H9 (cell line): Measurements from ENCODE around the gene AKIP1. TPM values are rescaled to one million over a fixed set of nuclear protein-coding genes. Genes with fewer than 3 reads are reported as not detected.
A peak's percentile ranks its signal among the peaks of the same experiment; 100 is the strongest.

Experiments used
- DNase-seq: peaks from one replicate; pipeline ENCODE4 v3.0.0-alpha.2; 2017
- H2AFZ ChIP-seq: one replicate; pipeline ENCODE4 v1.6.1; 2013; ENCODE audit warnings: mild to moderate bottlenecking, low read length, control low read depth, moderate library complexity
- H2AK5ac ChIP-seq: 2 replicates; pipeline ENCODE4 v1.6.1; 2013; ENCODE audit warnings: low read length, control low read depth, mixed read lengths; ENCODE audit not compliant: insufficient read length
- H2BK120ac ChIP-seq: one replicate; pipeline ENCODE4 v1.6.1; 2013; ENCODE audit warnings: low read depth, mild to moderate bottlenecking, low read length, control low read depth, inconsistent platforms; ENCODE audit not compliant: poor library complexity, severe bottlenecking
- H2BK12ac ChIP-seq: 2 replicates; pipeline ENCODE4 v1.6.1; 2013; ENCODE audit warnings: low read length, control low read depth, mixed read lengths, low read depth; ENCODE audit not compliant: insufficient read length
- H2BK15ac ChIP-seq: 2 replicates; pipeline ENCODE4 v1.6.1; 2013; ENCODE audit warnings: low read depth, low read length, control low read depth
- H2BK20ac ChIP-seq: one replicate; pipeline ENCODE4 v1.6.1; 2013; ENCODE audit warnings: low read depth, mild to moderate bottlenecking, low read length, control low read depth, inconsistent platforms; ENCODE audit not compliant: poor library complexity, severe bottlenecking
- H2BK5ac ChIP-seq: 2 replicates; pipeline ENCODE4 v1.6.1; 2013; ENCODE audit warnings: low read length, control low read depth, mixed read lengths; ENCODE audit not compliant: insufficient read length
- H3K14ac ChIP-seq: 2 replicates; pipeline ENCODE4 v1.6.1; 2013; ENCODE audit warnings: low read length, control low read depth; ENCODE audit not compliant: insufficient read depth
- H3K18ac ChIP-seq: 2 replicates; pipeline ENCODE4 v1.6.1; 2013; ENCODE audit warnings: low read depth, mild to moderate bottlenecking, mixed read lengths, low read length, control low read depth; ENCODE audit not compliant: insufficient read length
- H3K23ac ChIP-seq: 2 replicates; pipeline ENCODE4 v1.6.1; 2013; ENCODE audit warnings: low read length, control low read depth, mixed read lengths, low read depth; ENCODE audit not compliant: insufficient read length
- H3K23me2 ChIP-seq: 2 replicates; pipeline ENCODE4 v1.6.1; 2013; ENCODE audit warnings: low read depth, mild to moderate bottlenecking, mixed read lengths, low read length, control low read depth; ENCODE audit not compliant: insufficient read length, poor library complexity, severe bottlenecking
- H3K27ac ChIP-seq: 2 replicates; pipeline ENCODE4 v1.5.1; 2013; ENCODE audit warnings: low read length, control low read depth, mixed read lengths, low read depth; ENCODE audit not compliant: insufficient read length
- H3K27me3 ChIP-seq: 2 replicates; pipeline ENCODE4 v1.6.1; 2013; ENCODE audit warnings: low read length, control low read depth, inconsistent platforms; ENCODE audit not compliant: insufficient read depth
- H3K4ac ChIP-seq: 2 replicates; pipeline ENCODE4 v1.6.1; 2013; ENCODE audit warnings: low read depth, mild to moderate bottlenecking, control low read depth, inconsistent platforms, low read length, moderate library complexity
- H3K4me1 ChIP-seq: 2 replicates; pipeline ENCODE4 v1.6.1; 2013; ENCODE audit warnings: low read length, control low read depth, inconsistent platforms; ENCODE audit not compliant: insufficient read depth
- H3K4me2 ChIP-seq: 2 replicates; pipeline ENCODE4 v1.6.1; 2013; ENCODE audit warnings: low read length, control low read depth, mixed read lengths; ENCODE audit not compliant: insufficient read length, insufficient read depth
- H3K56ac ChIP-seq: 2 replicates; pipeline ENCODE4 v1.6.1; 2013; ENCODE audit warnings: low read depth, mild to moderate bottlenecking, mixed read lengths, low read length, control low read depth; ENCODE audit not compliant: insufficient read length
- H3K79me1 ChIP-seq: 2 replicates; pipeline ENCODE4 v1.6.1; 2013; ENCODE audit warnings: low read depth, mild to moderate bottlenecking, moderate library complexity, low read length, control low read depth, inconsistent platforms; ENCODE audit not compliant: insufficient read depth, poor library complexity, severe bottlenecking
- H3K79me2 ChIP-seq: 2 replicates; pipeline ENCODE4 v1.6.1; 2013; ENCODE audit warnings: low read length, control low read depth, inconsistent platforms; ENCODE audit not compliant: insufficient read depth
- H3K9ac ChIP-seq: 2 replicates; pipeline ENCODE4 v1.6.1; 2013; ENCODE audit warnings: low read length, control low read depth, mixed read lengths; ENCODE audit not compliant: insufficient read length; ENCODE audit errors: extremely low read depth
- H3K9me3 ChIP-seq: one replicate; pipeline ENCODE4 v1.6.1; 2013; ENCODE audit warnings: low read depth, low read length, inconsistent platforms; ENCODE audit not compliant: control insufficient read depth
- H3T11ph ChIP-seq: one replicate; pipeline ENCODE4 v1.6.1; 2013; ENCODE audit warnings: mild to moderate bottlenecking, low read length, control low read depth, inconsistent platforms
- H4K20me1 ChIP-seq: one replicate; pipeline ENCODE4 v1.6.1; 2013; ENCODE audit not compliant: control insufficient read depth, insufficient read length, insufficient read depth
- H4K5ac ChIP-seq: 2 replicates; pipeline ENCODE4 v1.6.1; 2013; ENCODE audit warnings: low read depth, mild to moderate bottlenecking, mixed read lengths, low read length, control low read depth; ENCODE audit not compliant: insufficient read length
- H4K8ac ChIP-seq: replicated peaks from 2 replicates; pipeline ENCODE4 v1.6.1; 2013; ENCODE audit warnings: low read length, control low read depth, mixed read lengths, low read depth; ENCODE audit not compliant: insufficient read length
- H4K91ac ChIP-seq: 2 replicates; pipeline ENCODE4 v1.6.1; 2013; ENCODE audit warnings: low read depth, mild to moderate bottlenecking, moderate library complexity, mixed read lengths, low read length, control low read depth; ENCODE audit not compliant: insufficient read length
- H3K27ac Mint-ChIP-seq, 3 experiments: 2 replicates in 2 of 3; 3 replicates in 1 of 3; pipeline ENCODE4 v1.8.0; 2020 to 2021; ENCODE audit warnings: mixed read lengths in 3 of 3, mild to moderate bottlenecking in 1 of 3, moderate library complexity in 1 of 3
- H3K27me3 Mint-ChIP-seq: 2 replicates; pipeline ENCODE4 v1.8.0; 2021; ENCODE audit warnings: low read depth, mild to moderate bottlenecking, moderate library complexity, mixed read lengths
- H3K36me3 Mint-ChIP-seq, 3 experiments: 2 replicates in 2 of 3; 3 replicates in 1 of 3; pipeline ENCODE4 v1.8.0; 2020 to 2021; ENCODE audit warnings: low read depth in 3 of 3, mixed read lengths in 3 of 3; ENCODE audit not compliant: insufficient read depth in 1 of 3
- H3K4me1 Mint-ChIP-seq, 2 experiments: 2 replicates each; pipeline ENCODE4 v1.8.0; 2020; ENCODE audit warnings: mixed read lengths in 2 of 2
- H3K4me3 Mint-ChIP-seq, 2 experiments: 2 replicates in 1 of 2; 3 replicates in 1 of 2; pipeline ENCODE4 v1.8.0; 2020 to 2021; ENCODE audit warnings: mild to moderate bottlenecking in 2 of 2, mixed read lengths in 2 of 2, moderate library complexity in 1 of 2
- H3K9me3 Mint-ChIP-seq, 2 experiments: 2 replicates in 1 of 2; 3 replicates in 1 of 2; pipeline ENCODE4 v1.8.0; 2020; ENCODE audit warnings: mild to moderate bottlenecking in 2 of 2, mixed read lengths in 2 of 2, moderate library complexity in 1 of 2
- WGBS: extraction: QIAGEN DNeasy Blood & Tissue Kit; methylation state at CpG from one replicate; pipeline ENCODE4 v1.1.7; 2013; ENCODE audit warnings: missing lambda C conversion rate, low lambda C conversion rate, mixed read lengths; ENCODE audit not compliant: insufficient read length; ENCODE audit errors: extremely low coverage; 5-methylcytosine and 5-hydroxymethylcytosine counted together
- total RNA-seq: library from RNA; stranded (reverse); gene quantifications from 2 replicates; pipeline ENCODE4 v1.2.1, GENCODE V29; 2021
- TF ChIP-seq, protein P1 (sequence below): fragments of 200-600 bp; sonication (generic); conservative IDR thresholded peaks from 3 replicates; pipeline ENCODE4 v1.8.0; 2021; ENCODE audit warnings: antibody characterized with exemption, mild to moderate bottlenecking

Gene AKIP1
- total RNA-seq, 1 experiment from 2014 or later, result 21.0 TPM

DNA sequence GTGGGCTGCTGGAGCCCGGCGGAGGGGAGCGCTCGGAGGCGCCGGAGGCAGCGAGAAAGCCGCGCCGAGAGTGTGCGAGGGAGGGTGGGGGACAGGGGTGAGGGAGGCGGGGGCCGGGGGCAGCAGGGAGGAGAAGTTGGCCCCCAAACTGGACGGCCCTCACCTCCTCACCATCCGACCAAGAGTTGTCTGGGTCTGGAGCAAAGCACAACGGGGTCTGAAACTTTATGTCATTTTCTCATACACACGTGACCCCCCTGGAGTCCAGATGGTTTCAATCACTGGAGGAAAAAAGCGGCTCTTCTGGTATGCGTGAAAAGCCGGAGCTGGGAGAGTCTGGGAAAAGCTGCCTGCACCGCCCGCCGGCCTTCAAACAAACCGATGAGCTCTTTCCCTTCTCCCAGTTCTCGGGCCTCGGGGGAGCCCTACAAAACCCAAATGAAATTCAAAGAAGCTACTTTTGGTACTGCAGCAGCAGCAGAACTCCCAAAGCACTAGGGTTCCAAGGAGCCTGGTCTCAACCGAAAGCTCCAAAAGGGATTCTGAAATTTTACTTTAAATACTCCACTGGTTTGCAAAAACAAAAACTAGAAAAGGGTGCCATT, 39.7 kb upstream of the AKIP1 start:
- peak overlapping the region; percentile 80 to 84 for H3K4me3 Mint-ChIP-seq
- Histone ChIP-seq H3K4me1 (no peaks in the 10 kb centered on the region), H4K5ac (no peak overlapping the region), H3K23ac (no peak overlapping the region), H2AFZ (no peak overlapping the region), H4K8ac (no peak overlapping the region), H3K27ac (no peak overlapping the region), H3K79me1 (no peaks in the 10 kb centered on the region), H3K27me3 (no peaks in the 10 kb centered on the region), H3K4me2 (peak overlapping the region; percentile 82), H3K79me2 (no peaks in the 10 kb centered on the region), H2BK120ac (no peak overlapping the region), H3K4ac (no peak overlapping the region), H2BK12ac (no peak overlapping the region), H3K9me3 (no peaks in the 10 kb centered on the region), H2BK20ac (no peak overlapping the region), H2BK15ac (no peak overlapping the region), H4K91ac (no peak overlapping the region), H3K18ac (no peak overlapping the region), H3K23me2 (peaks cover 6% of the 10 kb centered on the region), H3T11ph (no peak overlapping the region), H3K56ac (no peak overlapping the region), H4K20me1 (no peaks in the 10 kb centered on the region), H2AK5ac (no peak overlapping the region), H3K14ac (peak overlapping the region; percentile 1; the same call in 1 of the 2 replicates), H3K9ac (peak overlapping the region; percentile 47), H2BK5ac (no peak overlapping the region)
- H3K4me1 Mint-ChIP-seq, result peaks cover 16 to 22% of the 10 kb centered on the region in 2 experiments
- DNase-seq, result peak; percentile 66
- no peaks in the 10 kb centered on the region for H3K9me3 Mint-ChIP-seq
- no CpG with 5 or more reads among the region's 27 CpGs for WGBS
- H3K36me3 Mint-ChIP-seq, result no peaks in the 10 kb centered on the region
- peaks cover 5% of the 10 kb centered on the region; the same call in 1 of the 2 replicates for H3K27me3 Mint-ChIP-seq
- 0 out of 7 replicates have a peak overlapping the region, but pooled peaks of 1 of the 3 experiments have one; percentile 22 for H3K27ac Mint-ChIP-seq
- TF ChIP-seq, protein P1, sequence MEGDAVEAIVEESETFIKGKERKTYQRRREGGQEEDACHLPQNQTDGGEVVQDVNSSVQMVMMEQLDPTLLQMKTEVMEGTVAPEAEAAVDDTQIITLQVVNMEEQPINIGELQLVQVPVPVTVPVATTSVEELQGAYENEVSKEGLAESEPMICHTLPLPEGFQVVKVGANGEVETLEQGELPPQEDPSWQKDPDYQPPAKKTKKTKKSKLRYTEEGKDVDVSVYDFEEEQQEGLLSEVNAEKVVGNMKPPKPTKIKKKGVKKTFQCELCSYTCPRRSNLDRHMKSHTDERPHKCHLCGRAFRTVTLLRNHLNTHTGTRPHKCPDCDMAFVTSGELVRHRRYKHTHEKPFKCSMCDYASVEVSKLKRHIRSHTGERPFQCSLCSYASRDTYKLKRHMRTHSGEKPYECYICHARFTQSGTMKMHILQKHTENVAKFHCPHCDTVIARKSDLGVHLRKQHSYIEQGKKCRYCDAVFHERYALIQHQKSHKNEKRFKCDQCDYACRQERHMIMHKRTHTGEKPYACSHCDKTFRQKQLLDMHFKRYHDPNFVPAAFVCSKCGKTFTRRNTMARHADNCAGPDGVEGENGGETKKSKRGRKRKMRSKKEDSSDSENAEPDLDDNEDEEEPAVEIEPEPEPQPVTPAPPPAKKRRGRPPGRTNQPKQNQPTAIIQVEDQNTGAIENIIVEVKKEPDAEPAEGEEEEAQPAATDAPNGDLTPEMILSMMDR, result no peak
